ENCODE measurements around the gene PRR13. TPM values are rescaled to one million over a fixed set of nuclear protein-coding genes. Genes with fewer than 3 reads are reported as not detected.

Gene PRR13
- total RNA-seq = 58.6 and 60.4 TPM in 2 replicates

GRCh38 chr12:53441040-53441833 is at the start of gene PRR13:
Gene PRR13, plus strand, starts transcription at chr12:53441734. Its CDS starts 981 bp downstream, at chr12:53442715.

GRCh38 chr12:53423597-53423996 is 17.9 kb upstream of the PRR13 start, which contains the start of gene AMHR2:
Gene AMHR2, plus strand, starts transcription at chr12:53423855. Its CDS starts 80 bp downstream, at chr12:53423935.

GRCh38 chr12:53451661-53452158 is 10.2 kb downstream of the PRR13 start, which contains the start of gene PCBP2:
Gene PCBP2, plus strand, starts transcription at chr12:53452102. Its CDS starts 2,699 bp downstream, at chr12:53454801.

Other genes starting within 250 kb of the PRR13 start
- gene ITGB7, start 234.5 kb upstream of the PRR13 start, total RNA-seq = under 0.01 and 0.29 TPM in 2 replicates
- 18.2 and 23.9 TPM in 2 replicates for gene RARG, start 209.5 kb upstream of the PRR13 start, total RNA-seq
- 0.66 and 19.0 TPM in 2 replicates for gene ESPL1, start 173.4 kb upstream of the PRR13 start, total RNA-seq
- gene PFDN5, start 146.2 kb upstream of the PRR13 start, total RNA-seq = 180 and 363 TPM in 2 replicates
- gene MYG1, start 142.0 kb upstream of the PRR13 start, total RNA-seq = 53.1 and 74.2 TPM in 2 replicates
- 39.4 and 64.6 TPM in 2 replicates for gene AAAS, start 120.1 kb upstream of the PRR13 start, total RNA-seq
- not detected in 2 replicates for gene SP7, start 105.4 kb upstream of the PRR13 start, total RNA-seq
- gene SP1, start 61.6 kb upstream of the PRR13 start, total RNA-seq = 40.3 and 62.7 TPM in 2 replicates
- 0.44 TPM in 1 of 2 replicates, not detected in the other for gene AMHR2, start 17.9 kb upstream of the PRR13 start, total RNA-seq
- gene PCBP2, start 10.4 kb downstream of the PRR13 start, total RNA-seq = 257 and 391 TPM in 2 replicates
- 38.5 and 50.6 TPM in 2 replicates for gene MAP3K12, start 57.7 kb downstream of the PRR13 start, total RNA-seq
- 53.4 and 65.9 TPM in 2 replicates for gene TARBP2, start 59.5 kb downstream of the PRR13 start, total RNA-seq
- gene NPFF, start 65.8 kb downstream of the PRR13 start, total RNA-seq = not detected in 2 replicates
- gene ATF7, start 184.6 kb downstream of the PRR13 start, total RNA-seq = 10.3 and 11.9 TPM in 2 replicates
- 116 and 189 TPM in 2 replicates for gene ATP5MC2, start 234.3 kb downstream of the PRR13 start, total RNA-seq

Data from placental pericyte (primary cell).